ENCODE data around the gene GGN. TPM values are rescaled to one million over a fixed set of nuclear protein-coding genes. Genes with fewer than 3 reads are reported as not detected.
A peak's percentile ranks its signal among the peaks of the same experiment; 100 is the strongest.

The GGN gene
- total and polyA plus RNA-seq, 2 experiments from 2014 or later = 0.98 to 1.2 TPM

- TF ChIP-seq CTCF (IDR thresholded peaks at IDR 0.05; ENCODE audit: low read depth, low read length) = peak; percentile 25
- H3K27ac ChIP-seq = peak within 1 kb of the TSS; percentile 96
Observed at GRCh38 chr19:38374332-38375097, 13.3 kb downstream of the GGN start, which contains the start of gene PSMD8. TSS of gene PSMD8 (plus strand) at chr19:38374571. CDS start at chr19:38374602, 31 bp downstream.

GRCh38 chr19:38373907-38374331, 13.9 kb downstream of the GGN start:
- Histone ChIP-seq H3K27me3 (peaks cover 10% of the 10 kb centered on the region), H3K36me3 (no peaks in the 10 kb centered on the region), H3K9me3 (ENCODE audit: low read depth) (no peaks in the 10 kb centered on the region), H3K4me3 (peak overlapping the region; percentile 26), H3K4me1 (ENCODE audit: low read depth) (no peaks in the 10 kb centered on the region), H3K27ac (peak overlapping the region; percentile 69)
- TF ChIP-seq CTCF (IDR thresholded peaks at IDR 0.05; ENCODE audit: low read depth, low read length) = no peak
- DNase-seq (ENCODE audit: low read depth in 1 of 2, low spot score in 1 of 2) = no peak

More at GRCh38 chr19:38374332-38375097, 13.3 kb downstream of the GGN start, which contains the start of gene PSMD8:
- Histone ChIP-seq H3K4me3 (peak within 1 kb of the TSS; percentile 81), H3K4me1 (ENCODE audit: low read depth) (no peaks in the 10 kb centered on the region), H3K36me3 (peaks cover 2% of the 10 kb centered on the region), H3K27me3 (peaks cover 10% of the 10 kb centered on the region), H3K9me3 (ENCODE audit: low read depth) (no peaks in the 10 kb centered on the region)
- peak; percentile 99 for DNase-seq (ENCODE audit: low read depth in 1 of 2, low spot score in 1 of 2)

GRCh38 chr19:38371081-38371480, 16.8 kb downstream of the GGN start:
- H3K27ac ChIP-seq = no peak overlapping the region
- no peak for DNase-seq (ENCODE audit: low read depth in 1 of 2, low spot score in 1 of 2)
- no peaks in the 10 kb centered on the region for H3K9me3 ChIP-seq (ENCODE audit: low read depth)
- TF ChIP-seq CTCF (IDR thresholded peaks at IDR 0.05; ENCODE audit: low read depth, low read length) = no peak
- H3K4me1 ChIP-seq (ENCODE audit: low read depth) = no peaks in the 10 kb centered on the region
- H3K36me3 ChIP-seq = no peaks in the 10 kb centered on the region
- H3K4me3 ChIP-seq = no peak overlapping the region
- peaks cover 10% of the 10 kb centered on the region for H3K27me3 ChIP-seq

- DNase-seq (ENCODE audit: low read depth in 1 of 2, low spot score in 1 of 2) = no peak
- H3K4me1 ChIP-seq (ENCODE audit: low read depth) = no peaks in the 10 kb centered on the region
- no peak overlapping the region for H3K4me3 ChIP-seq
- peaks cover 10% of the 10 kb centered on the region for H3K27me3 ChIP-seq
- no peaks in the 10 kb centered on the region for H3K9me3 ChIP-seq (ENCODE audit: low read depth)
- H3K36me3 ChIP-seq = no peaks in the 10 kb centered on the region
- no peak overlapping the region for H3K27ac ChIP-seq
- no peak for TF ChIP-seq CTCF (IDR thresholded peaks at IDR 0.05; ENCODE audit: low read depth, low read length)
Observed at GRCh38 chr19:38370299-38370698, 17.5 kb downstream of the GGN start.

GRCh38 chr19:38369584-38369983, 18.2 kb downstream of the GGN start:
- Histone ChIP-seq H3K9me3 (ENCODE audit: low read depth) (no peaks in the 10 kb centered on the region), H3K36me3 (no peaks in the 10 kb centered on the region), H3K4me1 (ENCODE audit: low read depth) (no peaks in the 10 kb centered on the region), H3K27ac (no peak overlapping the region), H3K27me3 (peaks cover 10% of the 10 kb centered on the region), H3K4me3 (no peak overlapping the region)
- DNase-seq (ENCODE audit: low read depth in 1 of 2, low spot score in 1 of 2) = no peak
- TF ChIP-seq CTCF (IDR thresholded peaks at IDR 0.05; ENCODE audit: low read depth, low read length) = no peak
